OCI-LY3 (cell line): Measurements from ENCODE around the gene MTA1.

Experiments
- H2AFZ ChIP-seq: fragments of 200-600, 300-600 bp; shearing (Covaris generic); 2 replicates; pipeline ENCODE4 v1.6.0; 2014; ENCODE audit warnings: antibody characterized with exemption, low read depth, low read length
- H3K27ac ChIP-seq: fragments of 200-600, 300-600 bp; sonication (generic); 2 replicates; pipeline ENCODE4 v1.5.1; 2014; ENCODE audit warnings: mild to moderate bottlenecking, low read length, moderate library complexity, mixed read lengths
- H3K27me3 ChIP-seq: fragments of 200-600, 300-600 bp; sonication (generic); 2 replicates; pipeline ENCODE4 v1.6.1; 2014; ENCODE audit warnings: low read depth, low read length, mixed read lengths
- H3K36me3 ChIP-seq: fragments of 200-600, 300-600 bp; sonication (generic); replicated peaks from 2 replicates; pipeline ENCODE3; 2014; ENCODE audit warnings: low read depth, low read length, mixed read lengths
- H3K4me1 ChIP-seq: fragments of 300-600, 200-600 bp; sonication (generic); 2 replicates; pipeline ENCODE4 v1.6.1; 2014; ENCODE audit warnings: low read length, mixed read lengths
- H3K4me2 ChIP-seq: fragments of 200-600, 300-600 bp; sonication (generic); 2 replicates; pipeline ENCODE4 v1.6.1; 2014; ENCODE audit warnings: low read length, mixed read lengths
- H3K4me3 ChIP-seq: fragments of 300-600, 200-600 bp; sonication (generic); 2 replicates; pipeline ENCODE4 v1.5.1; 2014; ENCODE audit warnings: antibody characterized with exemption, mild to moderate bottlenecking, low read length, moderate library complexity
- H3K79me2 ChIP-seq: fragments of 300-600, 200-600 bp; shearing (Covaris generic); 2 replicates; pipeline ENCODE4 v1.6.1; 2014; ENCODE audit warnings: mild to moderate bottlenecking, low read length, mixed read lengths
- H3K9ac ChIP-seq: fragments of 300-600, 200-600 bp; shearing (Covaris generic); 2 replicates; pipeline ENCODE4 v1.6.0; 2014; ENCODE audit warnings: mild to moderate bottlenecking, low read length, moderate library complexity
- H3K9me3 ChIP-seq: fragments of 200-600, 300-600 bp; shearing (Covaris generic); 2 replicates; pipeline ENCODE4 v1.6.1; 2014; ENCODE audit warnings: low read length, mixed read lengths; ENCODE audit not compliant: insufficient read depth
- H4K20me1 ChIP-seq: fragments of 200-600, 300-600 bp; sonication (generic); 2 replicates; pipeline ENCODE4 v1.6.1; 2016; ENCODE audit warnings: low read length, mixed read lengths; ENCODE audit not compliant: insufficient read depth
- EZH2phosphoT487 ChIP-seq: fragments of 200-600 bp; shearing (Covaris generic); IDR thresholded peaks from 2 replicates; pipeline ENCODE4 v1.6.1; 2018; ENCODE audit warnings: antibody characterized with exemption, mixed run types, low read depth
- TF ChIP-seq, protein P1 (sequence below): fragments of 200-600, 300-600 bp; sonication (generic); IDR thresholded peaks from 2 replicates; pipeline ENCODE4 v1.5.1; 2014; ENCODE audit warnings: antibody characterized with exemption, low read length, low read depth

Gene MTA1

GRCh38 chr14:105478398-105479251, 59.0 kb downstream of the MTA1 start:
- Histone ChIP-seq H4K20me1 (no peaks in the 10 kb centered on the region), H3K27me3 (peaks cover 16% of the 10 kb centered on the region), H2AFZ (no peak overlapping the region), H3K36me3 (no peaks in the 10 kb centered on the region), H3K4me1 (peaks cover 18% of the 10 kb centered on the region), H3K9ac (no peak overlapping the region), H3K27ac (no peak overlapping the region), H3K4me2 (peak overlapping the region; percentile 40; the same call in 1 of the 2 replicates), H3K4me3 (0 out of 2 replicates have a peak overlapping the region, but pooled peaks have one; percentile 32), H3K9me3 (no peaks in the 10 kb centered on the region), H3K79me2 (no peaks in the 10 kb centered on the region)
- TF ChIP-seq, protein P1, sequence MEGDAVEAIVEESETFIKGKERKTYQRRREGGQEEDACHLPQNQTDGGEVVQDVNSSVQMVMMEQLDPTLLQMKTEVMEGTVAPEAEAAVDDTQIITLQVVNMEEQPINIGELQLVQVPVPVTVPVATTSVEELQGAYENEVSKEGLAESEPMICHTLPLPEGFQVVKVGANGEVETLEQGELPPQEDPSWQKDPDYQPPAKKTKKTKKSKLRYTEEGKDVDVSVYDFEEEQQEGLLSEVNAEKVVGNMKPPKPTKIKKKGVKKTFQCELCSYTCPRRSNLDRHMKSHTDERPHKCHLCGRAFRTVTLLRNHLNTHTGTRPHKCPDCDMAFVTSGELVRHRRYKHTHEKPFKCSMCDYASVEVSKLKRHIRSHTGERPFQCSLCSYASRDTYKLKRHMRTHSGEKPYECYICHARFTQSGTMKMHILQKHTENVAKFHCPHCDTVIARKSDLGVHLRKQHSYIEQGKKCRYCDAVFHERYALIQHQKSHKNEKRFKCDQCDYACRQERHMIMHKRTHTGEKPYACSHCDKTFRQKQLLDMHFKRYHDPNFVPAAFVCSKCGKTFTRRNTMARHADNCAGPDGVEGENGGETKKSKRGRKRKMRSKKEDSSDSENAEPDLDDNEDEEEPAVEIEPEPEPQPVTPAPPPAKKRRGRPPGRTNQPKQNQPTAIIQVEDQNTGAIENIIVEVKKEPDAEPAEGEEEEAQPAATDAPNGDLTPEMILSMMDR = no peak
- TF ChIP-seq EZH2phosphoT487 = no peak

GRCh38 chr14:105479431-105480158, 60.0 kb downstream of the MTA1 start:
- Histone ChIP-seq H3K4me3 (no peak overlapping the region), H3K4me2 (no peak overlapping the region), H3K36me3 (no peaks in the 10 kb centered on the region), H2AFZ (no peak overlapping the region), H3K79me2 (no peaks in the 10 kb centered on the region), H3K4me1 (peaks cover 14% of the 10 kb centered on the region), H4K20me1 (no peaks in the 10 kb centered on the region), H3K27me3 (peaks cover 16% of the 10 kb centered on the region), H3K9me3 (no peaks in the 10 kb centered on the region), H3K27ac (no peak overlapping the region), H3K9ac (no peak overlapping the region)
- no peak for TF ChIP-seq EZH2phosphoT487
- TF ChIP-seq, protein P1 = no peak

GRCh38 chr14:105480199-105480746, 60.6 kb downstream of the MTA1 start:
- Histone ChIP-seq H3K79me2 (no peaks in the 10 kb centered on the region), H2AFZ (no peak overlapping the region), H3K4me2 (peak overlapping the region; percentile 93), H3K27ac (no peak overlapping the region), H3K4me3 (no peak overlapping the region), H4K20me1 (no peaks in the 10 kb centered on the region), H3K36me3 (no peaks in the 10 kb centered on the region), H3K9me3 (no peaks in the 10 kb centered on the region), H3K4me1 (peaks cover 14% of the 10 kb centered on the region), H3K9ac (no peak overlapping the region), H3K27me3 (peaks cover 16% of the 10 kb centered on the region)
- TF ChIP-seq, protein P1 = no peak
- TF ChIP-seq EZH2phosphoT487 = no peak
